PFSK-1 (cell line): ENCODE data around the gene RPP14.

Source experiments
- FOXP2 ChIP-seq: optimal IDR thresholded peaks from 2 replicates; pipeline ENCODE3; 2011; ENCODE audit warnings: borderline replicate concordance, control low read depth, inconsistent platforms; ENCODE audit not compliant: insufficient read depth; ENCODE audit errors: extremely low read length, extremely low read depth
- POLR2AphosphoS5 ChIP-seq: IDR thresholded peaks from 2 replicates; pipeline ENCODE4 v1.6.1; 2012; ENCODE audit warnings: low read depth, mild to moderate bottlenecking, control low read depth, low read length, moderate library complexity
- REST ChIP-seq, 2 experiments: IDR thresholded peaks; 2 replicates each; pipeline versions ENCODE4 v1.6.1 to v1.8.0; 2011 to 2012; ENCODE audit warnings: low read depth in 2 of 2, low read length in 2 of 2, control low read depth in 1 of 2, inconsistent platforms in 1 of 2, mild to moderate bottlenecking in 1 of 2, moderate library complexity in 1 of 2; ENCODE audit not compliant: insufficient read depth in 1 of 2
- SIN3A ChIP-seq: IDR thresholded peaks from 2 replicates; pipeline ENCODE4 v1.6.1; 2012; ENCODE audit warnings: mild to moderate bottlenecking, low read length, moderate library complexity, borderline replicate concordance; ENCODE audit not compliant: insufficient read depth
- TAF1 ChIP-seq: IDR thresholded peaks from 2 replicates; pipeline ENCODE4 v1.6.1; 2012; ENCODE audit warnings: low read length, control low read depth, borderline replicate concordance; ENCODE audit not compliant: insufficient read depth

Gene RPP14

GRCh38 chr3:58326267-58326900, 20.3 kb downstream of the RPP14 start:
- TF ChIP-seq FOXP2 (no peak), SIN3A (no peak), POLR2AphosphoS5 (no peak), REST (IDR thresholded peaks at IDR 0.05; ENCODE audit: insufficient read depth in 1 of 2, low read depth in 2 of 2, low read length in 2 of 2) (no peak), TAF1 (no peak)

GRCh38 chr3:58329150-58329921, 23.3 kb downstream of the RPP14 start:
- TF ChIP-seq POLR2AphosphoS5 (no peak), TAF1 (no peak), SIN3A (no peak), REST (IDR thresholded peaks at IDR 0.05; ENCODE audit: insufficient read depth in 1 of 2, low read depth in 2 of 2, low read length in 2 of 2) (no peak), FOXP2 (no peak)

- TF ChIP-seq TAF1 (no peak), POLR2AphosphoS5 (no peak), REST (IDR thresholded peaks at IDR 0.05; ENCODE audit: insufficient read depth in 1 of 2, low read depth in 2 of 2, low read length in 2 of 2) (no peak), FOXP2 (no peak)
These were observed 23.9 kb downstream of the RPP14 start for GRCh38 chr3:58329922-58330413.

- TF ChIP-seq POLR2AphosphoS5 (no peak), SIN3A (no peak), TAF1 (no peak), REST (IDR thresholded peaks at IDR 0.05; ENCODE audit: insufficient read depth in 1 of 2, low read depth in 2 of 2, low read length in 2 of 2) (no peak), FOXP2 (no peak)
These were observed 25.6 kb downstream of the RPP14 start for GRCh38 chr3:58331593-58332152.
